HCT116 (cell line): Measurements from ENCODE around the gene TADA2B. TPM values are rescaled to one million over a fixed set of nuclear protein-coding genes. Genes with fewer than 3 reads are reported as not detected.

Experiments
- ATAC-seq: fragments of 200-7000 bp; cut with Tn5 transposase; 2 replicates; pipeline ENCODE4 v1.9.1; 2020; ENCODE audit warnings: mild to moderate bottlenecking, moderate library complexity
- BruUV-seq: library from RNA; stranded (reverse); fragments of 400-500 nt; replicated peaks from 2 replicates; lab custom pipeline; 2021; lab: Mats Ljungman, UMichigan
- CTCF ChIA-PET: fragments of 300-600 bp; sonication (Branson Sonifier 250); formaldehyde crosslinking; loops from one replicate; lab custom pipeline; 2021; ENCODE audit warnings: antibody characterized with exemption; lab: Charles Lee
- POLR2A ChIA-PET: fragments of 300-600, 350-600 bp; sonication (Branson Sonifier 250); formaldehyde crosslinking; loops from one replicate; lab custom pipeline; 2021; ENCODE audit warnings: antibody characterized with exemption; lab: Charles Lee
- RAD21 ChIA-PET, 2 experiments: fragments of 300-600 bp; sonication (Branson Sonifier 250); formaldehyde crosslinking; loops; one replicate each; lab custom pipeline; 2023; ENCODE audit warnings: low total read pairs in 2 of 2; ENCODE audit not compliant: uncharacterized antibody in 2 of 2, unreplicated experiment in 2 of 2, low non-redundant PET in 1 of 2; lab: Charles Lee
- DNase-seq: peaks from one replicate; pipeline ENCODE4 v3.0.0-alpha.2; 2010; ENCODE audit warnings: low read depth, low spot score
- H2AFZ ChIP-seq: fragments of 200-600 bp; shearing (Covaris generic), sonication (generic); 2 replicates; pipeline ENCODE4 v1.6.1; 2017; ENCODE audit warnings: low read depth, mixed run types, mixed read lengths, antibody characterized with exemption, low read length; ENCODE audit not compliant: poor library complexity, severe bottlenecking
- H3K27ac ChIP-seq: 2 replicates; pipeline ENCODE4 v1.5.1; 2012; ENCODE audit warnings: low read depth, low read length
- H3K27me3 ChIP-seq: fragments of 200-600 bp; sonication (generic); 2 replicates; pipeline ENCODE4 v1.6.1; 2016; ENCODE audit warnings: mixed run types, low read length, mixed read lengths; ENCODE audit not compliant: insufficient read depth
- H3K36me3 ChIP-seq, 2 experiments: fragments of 200-500 bp in 1 of 2; fragments of 200-600 bp in 1 of 2; sonication (Bioruptor generic) in 1 of 2; sonication (generic) in 1 of 2; 2 replicates each; pipeline versions ENCODE4 v1.5.1 to v1.6.1; 2014 to 2016; ENCODE audit warnings: low read length in 2 of 2, inconsistent platforms in 1 of 2, mixed read lengths in 1 of 2, mixed run types in 1 of 2; ENCODE audit not compliant: insufficient read depth in 2 of 2, control insufficient read depth in 1 of 2
- H3K4me1 ChIP-seq, 2 experiments: fragments of 200-600 bp in 1 of 2; sonication (generic) in 1 of 2; 2 replicates each; pipeline versions ENCODE4 v1.5.1 to v1.6.1; 2012 to 2017; ENCODE audit warnings: low read length in 2 of 2, inconsistent platforms in 1 of 2, mild to moderate bottlenecking in 1 of 2, mixed read lengths in 1 of 2, mixed run types in 1 of 2, moderate library complexity in 1 of 2; ENCODE audit not compliant: insufficient read depth in 2 of 2, control insufficient read depth in 1 of 2
- H3K4me2 ChIP-seq: fragments of 200-600 bp; sonication (generic); 2 replicates; pipeline ENCODE4 v1.6.1; 2017; ENCODE audit warnings: mixed run types, low read length, mixed read lengths
- H3K4me3 ChIP-seq, 2 experiments: fragments of 200-600 bp in 1 of 2; sonication (generic) in 1 of 2; replicated peaks in 1 of 2; 2 replicates each; pipeline ENCODE4 v1.5.1; 2011 to 2016; ENCODE audit warnings: low read length in 2 of 2, control low read depth in 1 of 2, low read depth in 1 of 2, mild to moderate bottlenecking in 1 of 2, mixed read lengths in 1 of 2, mixed run types in 1 of 2
- H3K79me2 ChIP-seq: fragments of 200-600 bp; sonication (generic); 2 replicates; pipeline ENCODE4 v1.6.1; 2017; ENCODE audit warnings: mild to moderate bottlenecking, mixed run types, low read length, moderate library complexity, mixed read lengths; ENCODE audit not compliant: insufficient read depth
- H3K9ac ChIP-seq: fragments of 200-600 bp; sonication (generic); 2 replicates; pipeline ENCODE4 v1.6.1; 2016; ENCODE audit warnings: low read length, mixed read lengths
- H3K9me2 ChIP-seq: fragments of 200-600 bp; sonication (generic), shearing (Covaris generic); 2 replicates; pipeline ENCODE4 v1.6.1; 2017; ENCODE audit warnings: mixed run types, mild to moderate bottlenecking, moderate library complexity; ENCODE audit not compliant: insufficient read depth
- H3K9me3 ChIP-seq, 2 experiments: fragments of 200-500 bp in 1 of 2; fragments of 200-600 bp in 1 of 2; sonication (Bioruptor generic) in 1 of 2; sonication (generic) in 1 of 2; 2 replicates each; pipeline ENCODE4 v1.6.1; 2014 to 2017; ENCODE audit warnings: low read length in 2 of 2, mixed read lengths in 2 of 2, inconsistent platforms in 1 of 2, low read depth in 1 of 2, mild to moderate bottlenecking in 1 of 2, mixed run types in 1 of 2, moderate library complexity in 1 of 2; ENCODE audit not compliant: control insufficient read depth in 1 of 2, insufficient read depth in 1 of 2
- H4K20me1 ChIP-seq: fragments of 200-600 bp; sonication (generic), shearing (Covaris generic); 2 replicates; pipeline ENCODE4 v1.6.1; 2017; ENCODE audit warnings: mixed run types, mild to moderate bottlenecking, moderate library complexity; ENCODE audit not compliant: insufficient read depth
- CEBPB ChIP-seq: IDR thresholded peaks from 2 replicates; pipeline ENCODE4 v1.6.1; 2012; ENCODE audit warnings: low read depth
- EZH2phosphoT487 ChIP-seq: fragments of 200-600 bp; IDR thresholded peaks from 2 replicates; pipeline ENCODE4 v1.6.1; 2018; ENCODE audit warnings: antibody characterized with exemption, borderline replicate concordance
- JUND ChIP-seq: IDR thresholded peaks from 2 replicates; pipeline ENCODE4 v1.6.1; 2012
- POLR2A ChIP-seq: IDR thresholded peaks from 2 replicates; pipeline ENCODE4 v1.7.0; 2011; ENCODE audit warnings: borderline replicate concordance; ENCODE audit not compliant: insufficient read depth, insufficient read length; ENCODE audit errors: extremely low read depth
- SP1 ChIP-seq: IDR thresholded peaks from 2 replicates; pipeline ENCODE4 v1.6.1; 2012; ENCODE audit warnings: low read depth
- SRF ChIP-seq: IDR thresholded peaks from 2 replicates; pipeline ENCODE4 v1.6.1; 2012; ENCODE audit warnings: low read depth
- YY1 ChIP-seq: IDR thresholded peaks from 2 replicates; pipeline ENCODE4 v1.6.1; 2011; ENCODE audit warnings: low read length, low read depth, moderate library complexity, mild to moderate bottlenecking; ENCODE audit not compliant: insufficient replicate concordance; ENCODE audit errors: extremely low read depth
- ZFX ChIP-seq: fragments of 450-650 bp; IDR thresholded peaks from 2 replicates; pipeline ENCODE4 v1.6.1; 2017
- ZNF274 ChIP-seq: fragments of 200-500 bp; sonication (Bioruptor generic); IDR thresholded peaks from 2 replicates; pipeline ENCODE4 v1.6.1; 2014; ENCODE audit warnings: mild to moderate bottlenecking, low read depth, low read length, inconsistent platforms
- intact Hi-C: fragments of 100-400 bp; cut with micrococcal nuclease; formaldehyde crosslinking; loops from 2 replicates; pipeline ENCODE4 v1.10.0; 2022
- total RNA-seq: library from RNA; stranded (reverse); gene quantifications from one replicate; pipeline ENCODE4 v1.2.1, GENCODE V29; 2021; ENCODE audit not compliant: unreplicated experiment
- TF ChIP-seq, protein P1 (sequence below), 3 experiments: fragments of 200-600 bp in 1 of 3; sonication (generic) in 1 of 3; IDR thresholded peaks in 2 of 3; conservative IDR thresholded peaks in 1 of 3; 2 replicates each; pipeline ENCODE4 v1.5.1; 2012 to 2017; ENCODE audit warnings: low read depth in 2 of 3, low read length in 2 of 3, antibody characterized with exemption in 1 of 3, borderline replicate concordance in 1 of 3, control low read depth in 1 of 3, mild to moderate bottlenecking in 1 of 3, mixed read lengths in 1 of 3, mixed run types in 1 of 3, moderate library complexity in 1 of 3; ENCODE audit not compliant: insufficient read depth in 1 of 3
- TF ChIP-seq, protein P2 (sequence below): IDR thresholded peaks from 2 replicates; pipeline ENCODE4 v1.6.1; 2011; ENCODE audit warnings: mild to moderate bottlenecking, low read length, moderate library complexity; ENCODE audit not compliant: insufficient replicate concordance; ENCODE audit errors: extremely low read depth
- TF ChIP-seq, protein P3 (sequence below): IDR thresholded peaks from 2 replicates; pipeline ENCODE4 v1.6.1; 2012
- TF ChIP-seq, protein P4 (sequence below): IDR thresholded peaks from 2 replicates; pipeline ENCODE4 v1.6.1; 2012

The TADA2B gene
- total RNA-seq, 1 experiment from 2014 or later = 13.4 TPM

DNA sequence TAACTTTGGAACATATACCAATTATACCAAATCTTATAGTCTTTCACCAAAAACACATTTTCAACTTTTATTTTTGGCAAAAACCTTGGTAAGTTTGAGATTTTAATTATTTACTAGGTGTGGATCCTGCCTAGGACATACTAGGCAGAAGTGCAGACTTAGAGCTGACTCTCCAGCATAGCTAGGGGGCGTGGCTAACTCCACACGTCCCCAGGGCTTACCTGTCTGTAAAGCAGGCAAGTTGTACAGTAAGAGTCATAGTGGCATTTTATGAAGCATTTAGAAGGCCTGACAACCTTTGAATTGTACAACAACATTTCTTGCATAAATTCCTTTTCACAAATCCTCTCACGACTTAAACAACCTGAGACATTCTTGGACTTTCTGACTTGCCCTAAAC lies 43.9 kb downstream of the TADA2B start:
- ATAC-seq = peak; percentile 79

More for the DNA sequence above, 43.9 kb downstream of the TADA2B start:
- Histone ChIP-seq H3K27me3 (peaks cover 15% of the 10 kb centered on the region; the same call in 1 of the 2 replicates), H4K20me1 (no peaks in the 10 kb centered on the region), H3K9me2 (no peaks in the 10 kb centered on the region), H3K4me3 (no peak overlapping the region), H3K4me1 (peaks cover 0 to 6% of the 10 kb centered on the region in 2 experiments; a peak in 2 of 4 replicates), H3K36me3 (no peaks in the 10 kb centered on the region), H3K4me2 (no peak overlapping the region), H3K27ac (no peak overlapping the region), H3K9me3 (no peaks in the 10 kb centered on the region), H2AFZ (peak overlapping the region; percentile 67), H3K79me2 (no peaks in the 10 kb centered on the region), H3K9ac (no peak overlapping the region)
- TF ChIP-seq EZH2phosphoT487 (no peak), ZFX (no peak), SP1 (no peak), ZNF274 (no peak), SRF (no peak), JUND (no peak), CEBPB (no peak), YY1 (no peak), POLR2A (no peak)
- TF ChIP-seq, protein P1, sequence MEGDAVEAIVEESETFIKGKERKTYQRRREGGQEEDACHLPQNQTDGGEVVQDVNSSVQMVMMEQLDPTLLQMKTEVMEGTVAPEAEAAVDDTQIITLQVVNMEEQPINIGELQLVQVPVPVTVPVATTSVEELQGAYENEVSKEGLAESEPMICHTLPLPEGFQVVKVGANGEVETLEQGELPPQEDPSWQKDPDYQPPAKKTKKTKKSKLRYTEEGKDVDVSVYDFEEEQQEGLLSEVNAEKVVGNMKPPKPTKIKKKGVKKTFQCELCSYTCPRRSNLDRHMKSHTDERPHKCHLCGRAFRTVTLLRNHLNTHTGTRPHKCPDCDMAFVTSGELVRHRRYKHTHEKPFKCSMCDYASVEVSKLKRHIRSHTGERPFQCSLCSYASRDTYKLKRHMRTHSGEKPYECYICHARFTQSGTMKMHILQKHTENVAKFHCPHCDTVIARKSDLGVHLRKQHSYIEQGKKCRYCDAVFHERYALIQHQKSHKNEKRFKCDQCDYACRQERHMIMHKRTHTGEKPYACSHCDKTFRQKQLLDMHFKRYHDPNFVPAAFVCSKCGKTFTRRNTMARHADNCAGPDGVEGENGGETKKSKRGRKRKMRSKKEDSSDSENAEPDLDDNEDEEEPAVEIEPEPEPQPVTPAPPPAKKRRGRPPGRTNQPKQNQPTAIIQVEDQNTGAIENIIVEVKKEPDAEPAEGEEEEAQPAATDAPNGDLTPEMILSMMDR (IDR thresholded peaks at IDR 0.05 in 2 of 3, conservative IDR thresholded peaks at IDR 0.05 in 1 of 3; ENCODE audit: borderline replicate concordance in 1 of 3, insufficient read depth in 1 of 3, low read depth in 2 of 3, low read length in 2 of 3) = no peak
- TF ChIP-seq, protein P2, sequence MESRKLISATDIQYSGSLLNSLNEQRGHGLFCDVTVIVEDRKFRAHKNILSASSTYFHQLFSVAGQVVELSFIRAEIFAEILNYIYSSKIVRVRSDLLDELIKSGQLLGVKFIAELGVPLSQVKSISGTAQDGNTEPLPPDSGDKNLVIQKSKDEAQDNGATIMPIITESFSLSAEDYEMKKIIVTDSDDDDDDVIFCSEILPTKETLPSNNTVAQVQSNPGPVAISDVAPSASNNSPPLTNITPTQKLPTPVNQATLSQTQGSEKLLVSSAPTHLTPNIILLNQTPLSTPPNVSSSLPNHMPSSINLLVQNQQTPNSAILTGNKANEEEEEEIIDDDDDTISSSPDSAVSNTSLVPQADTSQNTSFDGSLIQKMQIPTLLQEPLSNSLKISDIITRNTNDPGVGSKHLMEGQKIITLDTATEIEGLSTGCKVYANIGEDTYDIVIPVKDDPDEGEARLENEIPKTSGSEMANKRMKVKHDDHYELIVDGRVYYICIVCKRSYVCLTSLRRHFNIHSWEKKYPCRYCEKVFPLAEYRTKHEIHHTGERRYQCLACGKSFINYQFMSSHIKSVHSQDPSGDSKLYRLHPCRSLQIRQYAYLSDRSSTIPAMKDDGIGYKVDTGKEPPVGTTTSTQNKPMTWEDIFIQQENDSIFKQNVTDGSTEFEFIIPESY = no peak
- TF ChIP-seq, protein P3, sequence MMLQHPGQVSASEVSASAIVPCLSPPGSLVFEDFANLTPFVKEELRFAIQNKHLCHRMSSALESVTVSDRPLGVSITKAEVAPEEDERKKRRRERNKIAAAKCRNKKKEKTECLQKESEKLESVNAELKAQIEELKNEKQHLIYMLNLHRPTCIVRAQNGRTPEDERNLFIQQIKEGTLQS = no peak
- TF ChIP-seq, protein P4, sequence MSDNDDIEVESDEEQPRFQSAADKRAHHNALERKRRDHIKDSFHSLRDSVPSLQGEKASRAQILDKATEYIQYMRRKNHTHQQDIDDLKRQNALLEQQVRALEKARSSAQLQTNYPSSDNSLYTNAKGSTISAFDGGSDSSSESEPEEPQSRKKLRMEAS = no peak
- no peak for DNase-seq
- ChIA-PET RAD21 (interaction anchor here in 1 of 2 experiments (0.6 to 0.7 kb wide), 2 partner anchors 53 to 370 kb away, joined by 3 to 4 read pairs; no protein-coding TSS in a partner anchor), CTCF (interaction anchor here (1.2 to 1.5 kb wide), 2 partner anchors 15 to 16 kb away, joined by 3 to 9 read pairs; no protein-coding TSS in a partner anchor), POLR2A (no interaction called here)
- no TSS peak for BruUV-seq
- intact Hi-C loops = loop anchor here (10.0 kb wide), 1 partner anchor 208 kb away; no protein-coding TSS in a partner anchor
